Upper lobe of left lung (tissue), 6 donors: ENCODE data around the gene NAV2. TPM values are rescaled to one million over a fixed set of nuclear protein-coding genes. Genes with fewer than 3 reads are reported as not detected.

Experiments
- ATAC-seq, 2 donors: fragments of 200-7000 bp; cut with Tn5 transposase; one replicate each; pipeline ENCODE4 v1.9.1; 2022; ENCODE audit warnings: mild to moderate bottlenecking in 2 of 2, moderate library complexity in 2 of 2; ENCODE audit not compliant: low FRiP score in 2 of 2
- DNase-seq, 2 donors: peaks; one replicate each; pipeline ENCODE4 v3.0.0-alpha.2; 2019 to 2020
- H3K27ac ChIP-seq, 4 donors: fragments of 200-600 bp; sonication (generic); one replicate each; pipeline ENCODE4 v1.5.1; 2016 to 2019
- H3K27me3 ChIP-seq, 4 donors: fragments of 200-600 bp; sonication (generic); one replicate each; pipeline ENCODE4 v1.5.1; 2017 to 2019
- H3K36me3 ChIP-seq, 4 donors: fragments of 200-600 bp; sonication (generic); one replicate each; pipeline ENCODE4 v1.5.1; 2016 to 2019
- H3K4me1 ChIP-seq, 4 donors: fragments of 200-600 bp; sonication (generic); one replicate each; pipeline ENCODE4 v1.5.1; 2018 to 2019
- H3K4me3 ChIP-seq, 4 donors: fragments of 200-600 bp; sonication (generic); one replicate each; pipeline ENCODE4 v1.5.1; 2017 to 2019; ENCODE audit warnings: mild to moderate bottlenecking in 2 of 4, moderate library complexity in 1 of 4
- H3K9me3 ChIP-seq, 4 donors: fragments of 200-600 bp; sonication (generic); one replicate each; pipeline ENCODE4 v1.5.1; 2018 to 2019
- EP300 ChIP-seq, 4 donors: sonication (generic); formaldehyde crosslinking; IDR thresholded peaks; one replicate each; pipeline ENCODE4 v1.5.1; 2017; ENCODE audit warnings: antibody characterized with exemption in 4 of 4, control low read depth in 2 of 4
- POLR2A ChIP-seq, 4 donors: fragments of 450-650 bp; IDR thresholded peaks; one replicate each; pipeline ENCODE4 v1.5.1; 2016 to 2017; ENCODE audit warnings: antibody characterized with exemption in 4 of 4, mild to moderate bottlenecking in 2 of 4
- POLR2AphosphoS5 ChIP-seq, 2 donors: sonication (generic); formaldehyde crosslinking; IDR thresholded peaks; one replicate each; pipeline ENCODE4 v1.5.1; 2017; ENCODE audit warnings: antibody characterized with exemption in 2 of 2
- WGBS, 2 donors: methylation state at CpG; one replicate each; pipeline ENCODE4 v1.1.5; 2017 to 2018; 5-methylcytosine and 5-hydroxymethylcytosine counted together
- total RNA-seq, 6 donors: library from RNA; depleted of rRNA in 4 of 6; stranded (reverse); fragments of >200 nt in 4 of 6; gene quantifications; one replicate each; pipeline versions ENCODE4 v1.1.0 to v1.2.1, GENCODE V29; 2016 to 2021
- TF ChIP-seq, protein P1 (sequence below), 6 experiments: fragments of 450-650 bp in 4 of 6; fragments of 200-600 bp in 2 of 6; sonication (generic) in 2 of 6; IDR thresholded peaks; one replicate each; pipeline ENCODE4 v1.5.1; 2016 to 2019; ENCODE audit warnings: antibody characterized with exemption in 6 of 6
- donor health status: DM: no; HTN: no; CAD: no; lungs with moderate emphysema.
- donor health status: DM: no; HTN: yes; CAD: no; lungs with severe emphysema.

The NAV2 gene
- total RNA-seq, 6 donors from 2014 or later: 40.5 to 61.4 (median 52.3) TPM

DNA sequence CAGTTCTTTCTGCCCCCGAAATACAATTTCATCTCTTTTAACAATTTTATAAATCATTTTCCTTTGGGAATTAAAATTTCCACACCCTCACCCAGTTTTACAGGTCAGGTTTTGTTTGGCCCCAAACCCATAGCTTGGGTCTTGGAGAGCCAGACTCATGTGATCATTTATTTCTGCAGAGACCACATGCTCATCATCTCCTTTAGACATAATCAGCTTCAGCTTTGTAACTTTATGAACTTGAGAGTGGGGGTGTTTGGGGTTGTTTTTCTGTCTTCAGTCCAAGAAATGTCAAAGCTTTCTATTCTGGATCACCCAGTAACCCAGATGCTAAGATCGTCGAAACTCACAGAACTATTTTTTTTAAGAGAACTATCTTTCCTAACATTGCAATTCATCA, 376.7 kb downstream of the NAV2 start:
- no peak for ATAC-seq
- Histone ChIP-seq H3K4me3 (no peak overlapping the region), H3K36me3 (peaks cover 0 to 52% (median 25%) of the 10 kb centered on the region in 4 donors), H3K27me3 (no peaks in the 10 kb centered on the region), H3K4me1 (peaks cover 0 to 9% (median 2%) of the 10 kb centered on the region in 4 donors), H3K9me3 (no peaks in the 10 kb centered on the region), H3K27ac (peak overlapping the region in 1 of 4 donors; percentile 42)
- TF ChIP-seq EP300 (IDR thresholded peaks at IDR 0.05): no peak
- TF ChIP-seq, protein P1, sequence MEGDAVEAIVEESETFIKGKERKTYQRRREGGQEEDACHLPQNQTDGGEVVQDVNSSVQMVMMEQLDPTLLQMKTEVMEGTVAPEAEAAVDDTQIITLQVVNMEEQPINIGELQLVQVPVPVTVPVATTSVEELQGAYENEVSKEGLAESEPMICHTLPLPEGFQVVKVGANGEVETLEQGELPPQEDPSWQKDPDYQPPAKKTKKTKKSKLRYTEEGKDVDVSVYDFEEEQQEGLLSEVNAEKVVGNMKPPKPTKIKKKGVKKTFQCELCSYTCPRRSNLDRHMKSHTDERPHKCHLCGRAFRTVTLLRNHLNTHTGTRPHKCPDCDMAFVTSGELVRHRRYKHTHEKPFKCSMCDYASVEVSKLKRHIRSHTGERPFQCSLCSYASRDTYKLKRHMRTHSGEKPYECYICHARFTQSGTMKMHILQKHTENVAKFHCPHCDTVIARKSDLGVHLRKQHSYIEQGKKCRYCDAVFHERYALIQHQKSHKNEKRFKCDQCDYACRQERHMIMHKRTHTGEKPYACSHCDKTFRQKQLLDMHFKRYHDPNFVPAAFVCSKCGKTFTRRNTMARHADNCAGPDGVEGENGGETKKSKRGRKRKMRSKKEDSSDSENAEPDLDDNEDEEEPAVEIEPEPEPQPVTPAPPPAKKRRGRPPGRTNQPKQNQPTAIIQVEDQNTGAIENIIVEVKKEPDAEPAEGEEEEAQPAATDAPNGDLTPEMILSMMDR (IDR thresholded peaks at IDR 0.05): no peak
- TF ChIP-seq POLR2AphosphoS5 (IDR thresholded peaks at IDR 0.05): no peak
- TF ChIP-seq POLR2A (IDR thresholded peaks at IDR 0.05): no peak
- DNase-seq: no peak
- 70 to 74% methylated on average over 3 of the region's 3 CpGs for WGBS, 2 donors

DNA sequence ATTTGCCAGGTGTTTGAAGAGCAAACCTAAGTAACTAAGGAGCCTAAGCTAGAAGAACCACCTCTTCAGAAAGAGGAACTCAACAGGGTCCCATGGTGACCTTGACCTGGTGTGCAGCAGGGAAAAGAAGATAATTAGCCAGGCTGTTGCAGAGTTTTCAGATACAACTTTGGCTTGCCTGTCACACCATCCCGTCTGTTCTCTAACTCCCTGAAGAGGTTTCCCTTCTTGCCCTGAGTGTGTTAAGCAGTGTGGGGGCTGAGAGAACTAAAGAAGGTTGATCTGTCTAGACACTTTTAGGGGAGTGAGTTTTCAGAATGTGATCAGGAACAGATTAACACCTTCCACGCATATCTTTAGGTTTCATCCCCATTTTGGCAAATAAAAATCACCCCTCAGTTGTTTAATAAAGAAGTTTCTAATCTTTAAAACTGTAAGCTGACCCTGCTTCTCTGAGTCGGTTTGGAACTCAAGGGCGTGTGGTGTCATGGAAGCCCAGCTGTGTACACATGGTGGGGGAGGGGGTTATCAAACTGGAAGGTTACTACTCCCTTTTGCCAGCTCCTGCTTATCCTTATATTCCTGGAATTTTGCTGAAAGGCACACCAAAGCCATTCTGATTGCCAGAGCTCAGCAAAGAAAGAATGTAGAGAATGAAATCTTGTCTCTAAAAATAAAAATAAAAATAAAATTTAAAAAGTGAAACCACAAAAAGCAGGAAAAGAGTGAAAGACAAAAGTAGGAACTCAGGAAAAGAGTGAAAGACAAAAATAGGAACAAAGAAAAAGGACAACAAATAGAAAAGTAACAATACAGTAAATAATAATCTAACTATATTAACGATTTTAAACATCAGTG, 377.4 kb downstream of the NAV2 start:
- no peak for ATAC-seq

DNA sequence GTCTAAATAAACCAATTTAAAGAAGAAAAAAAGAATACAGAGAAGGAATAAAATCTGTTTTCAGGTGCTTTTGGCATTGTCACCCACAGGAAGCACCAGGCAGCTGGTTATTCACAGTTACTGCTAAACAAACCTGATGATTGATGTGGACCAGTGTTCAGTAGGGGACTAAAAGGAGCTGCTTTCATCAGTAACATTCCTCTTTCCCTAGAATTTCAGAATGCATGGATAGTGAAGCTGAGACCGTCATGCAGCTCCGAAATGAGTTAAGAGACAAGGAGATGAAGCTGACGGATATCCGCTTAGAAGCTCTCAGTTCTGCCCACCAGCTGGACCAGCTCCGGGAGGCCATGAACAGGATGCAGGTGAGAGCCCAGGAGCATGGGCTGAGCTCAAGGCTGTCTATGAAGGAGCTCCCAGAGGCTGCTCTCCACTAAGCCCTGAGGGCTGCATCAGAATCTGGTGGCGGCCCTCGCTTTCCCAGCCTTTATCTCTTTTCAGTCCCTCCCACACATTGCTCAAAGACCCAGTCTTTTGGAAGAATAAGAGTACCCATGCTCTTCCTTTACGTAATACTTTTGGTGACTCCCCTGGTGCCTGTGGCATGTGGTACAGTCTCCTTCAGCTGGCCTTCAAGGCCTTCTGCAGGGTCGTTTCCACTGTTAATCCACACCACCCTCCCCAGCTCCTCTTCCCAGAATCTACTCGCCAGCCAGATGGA, 378.2 kb downstream of the NAV2 start:
- WGBS, 2 donors: 90 to 97% methylated on average over 10 of the region's 10 CpGs
- ATAC-seq (no peak), DNase-seq (no peak)
- Histone ChIP-seq H3K4me1 (peaks cover 0 to 9% (median 2%) of the 10 kb centered on the region in 4 donors), H3K4me3 (no peak overlapping the region), H3K9me3 (no peaks in the 10 kb centered on the region), H3K27ac (no peak overlapping the region), H3K27me3 (no peaks in the 10 kb centered on the region), H3K36me3 (peaks cover 0 to 59% (median 23%) of the 10 kb centered on the region in 4 donors)
- TF ChIP-seq POLR2AphosphoS5 (IDR thresholded peaks at IDR 0.05) (no peak), POLR2A (IDR thresholded peaks at IDR 0.05) (no peak), EP300 (IDR thresholded peaks at IDR 0.05) (no peak)
- TF ChIP-seq, protein P1 (IDR thresholded peaks at IDR 0.05): no peak

More for the DNA sequence above, 377.4 kb downstream of the NAV2 start:
- H3K4me1 ChIP-seq: peaks cover 0 to 9% (median 2%) of the 10 kb centered on the region in 4 donors
- H3K27me3 ChIP-seq: no peaks in the 10 kb centered on the region
- TF ChIP-seq, protein P1 (IDR thresholded peaks at IDR 0.05): no peak
- TF ChIP-seq EP300 (IDR thresholded peaks at IDR 0.05) (no peak), POLR2A (IDR thresholded peaks at IDR 0.05) (no peak)
- no peak overlapping the region for H3K4me3 ChIP-seq
- H3K9me3 ChIP-seq: no peaks in the 10 kb centered on the region
- no peak for DNase-seq
- 46 to 47% methylated on average over 5 of the region's 5 CpGs for WGBS, 2 donors
- peaks cover 0 to 56% (median 25%) of the 10 kb centered on the region in 4 donors for H3K36me3 ChIP-seq
- H3K27ac ChIP-seq: peak overlapping the region in 1 of 4 donors; percentile 42

DNA sequence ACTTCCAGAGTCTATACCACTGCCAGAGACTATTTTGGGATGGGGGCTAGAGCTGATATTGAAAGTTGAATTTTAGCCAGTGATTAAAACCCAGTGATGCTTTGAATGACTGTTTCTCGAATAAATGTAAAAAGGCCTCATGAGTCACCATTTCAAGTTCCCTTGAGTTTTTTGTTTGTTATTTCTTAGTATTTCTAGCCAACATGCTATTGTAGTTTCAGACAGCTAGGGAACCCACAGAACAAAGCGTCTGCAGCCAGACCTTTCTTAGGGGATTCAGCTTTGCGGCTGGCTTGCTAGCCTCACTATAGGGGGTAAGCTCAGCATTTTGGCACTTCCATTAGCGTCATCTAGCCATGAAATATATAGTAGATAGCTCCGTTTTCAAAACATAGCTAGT, 381.1 kb downstream of the NAV2 start:
- 92% methylated on average over 5 of the region's 5 CpGs for WGBS, 2 donors
- Histone ChIP-seq H3K27ac (no peak overlapping the region), H3K4me1 (peaks cover 0 to 18% (median 8%) of the 10 kb centered on the region in 4 donors), H3K27me3 (no peaks in the 10 kb centered on the region), H3K9me3 (no peaks in the 10 kb centered on the region), H3K36me3 (peaks cover 0 to 67% (median 28%) of the 10 kb centered on the region in 4 donors), H3K4me3 (no peak overlapping the region)
- TF ChIP-seq EP300 (IDR thresholded peaks at IDR 0.05): no peak
- TF ChIP-seq POLR2AphosphoS5 (IDR thresholded peaks at IDR 0.05): no peak
- TF ChIP-seq POLR2A (IDR thresholded peaks at IDR 0.05): no peak
- TF ChIP-seq, protein P1 (IDR thresholded peaks at IDR 0.05): no peak
- DNase-seq (no peak), ATAC-seq (no peak)
